GM19328 (cell line): ENCODE data around the gene PIR.

Source experiments
- ATAC-seq: cut with Tn5 transposase; IDR thresholded peaks from one replicate; pipeline ENCODE4 v1.9.1; 2021; ENCODE audit warnings: mild to moderate bottlenecking, moderate library complexity; ENCODE audit not compliant: unreplicated experiment

PIR gene

GRCh38 chrX:15492469-15492868, 664 bp downstream of the PIR start:
- ATAC-seq, result no peak

GRCh38 chrX:15483891-15484290, 9.2 kb downstream of the PIR start:
- ATAC-seq, result no peak

GRCh38 chrX:15475486-15475885, 17.6 kb downstream of the PIR start:
- no peak for ATAC-seq

- no peak for ATAC-seq
Observed at GRCh38 chrX:15475021-15475420, 18.1 kb downstream of the PIR start.

- ATAC-seq, result no peak
Observed at GRCh38 chrX:15474028-15474427, 19.1 kb downstream of the PIR start.

GRCh38 chrX:15472531-15472930, 20.6 kb downstream of the PIR start:
- ATAC-seq, result no peak

- ATAC-seq, result peak; percentile 67
Observed at GRCh38 chrX:15471028-15471427, 22.1 kb downstream of the PIR start.

GRCh38 chrX:15469613-15470012, 23.5 kb downstream of the PIR start:
- no peak for ATAC-seq

- no peak for ATAC-seq
Observed at GRCh38 chrX:15468036-15468435, 25.1 kb downstream of the PIR start.

- no peak for ATAC-seq
Observed at GRCh38 chrX:15465896-15466651, 27.1 kb downstream of the PIR start.

GRCh38 chrX:15465347-15465746, 27.8 kb downstream of the PIR start:
- peak; percentile 63 for ATAC-seq

GRCh38 chrX:15464704-15465103, 28.4 kb downstream of the PIR start:
- ATAC-seq, result no peak

GRCh38 chrX:15451913-15452312, 41.2 kb downstream of the PIR start:
- no peak for ATAC-seq

GRCh38 chrX:15448010-15448639, 45.0 kb downstream of the PIR start:
- no peak for ATAC-seq

- no peak for ATAC-seq
Observed at GRCh38 chrX:15441464-15441863, 51.7 kb downstream of the PIR start.

GRCh38 chrX:15438332-15438731, 54.8 kb downstream of the PIR start:
- ATAC-seq, result no peak

GRCh38 chrX:15437724-15438123, 55.4 kb downstream of the PIR start:
- ATAC-seq, result no peak

- no peak for ATAC-seq
Observed at GRCh38 chrX:15435836-15436619, 57.1 kb downstream of the PIR start.

GRCh38 chrX:15434205-15434604, 58.9 kb downstream of the PIR start:
- no peak for ATAC-seq

- no peak for ATAC-seq
Observed at GRCh38 chrX:15430584-15430983, 62.5 kb downstream of the PIR start.

- ATAC-seq, result no peak
Observed at GRCh38 chrX:15430076-15430475, 63.1 kb downstream of the PIR start.

- no peak for ATAC-seq
Observed at GRCh38 chrX:15425024-15425423, 68.1 kb downstream of the PIR start.
